Kidney epithelial cell (primary cell): ENCODE measurements around the gene USH1G. TPM values are rescaled to one million over a fixed set of nuclear protein-coding genes. Genes with fewer than 3 reads are reported as not detected.

ENCODE experiments used
- DNase-seq: peaks from one replicate; pipeline ENCODE4 v3.0.0-alpha.2; 2010; ENCODE audit warnings: low read depth
- H3K27me3 ChIP-seq: 2 replicates; pipeline ENCODE4 v1.6.0; 2011; ENCODE audit warnings: low read length; ENCODE audit not compliant: control insufficient read depth, insufficient read depth
- H3K36me3 ChIP-seq: 2 replicates; pipeline ENCODE4 v1.5.1; 2011; ENCODE audit warnings: low read length; ENCODE audit not compliant: control insufficient read depth, insufficient read depth
- H3K4me3 ChIP-seq: 2 replicates; pipeline ENCODE4 v1.5.1; 2011; ENCODE audit warnings: low read depth, mild to moderate bottlenecking, control low read depth, low read length
- total RNA-seq: library from RNA; depleted of rRNA; stranded (reverse); fragments of >200 nt; gene quantifications from 2 replicates; pipeline ENCODE4 v1.2.3, GENCODE V29; 2015
- TF ChIP-seq, protein P1 (sequence below): IDR thresholded peaks from 2 replicates; pipeline ENCODE4 v1.5.1; 2011; ENCODE audit warnings: mild to moderate bottlenecking, moderate library complexity, low read length, control low read depth, inconsistent platforms; ENCODE audit not compliant: insufficient read depth, poor library complexity, severe bottlenecking

USH1G gene
- total RNA-seq, 1 donor from 2014 or later: not detected

GRCh38 chr17:74921026-74921681 lies 1.9 kb downstream of the USH1G start:
- Histone ChIP-seq H3K36me3 (no peaks in the 10 kb centered on the region), H3K27me3 (peaks cover 70% of the 10 kb centered on the region), H3K4me3 (no peak overlapping the region)
- TF ChIP-seq, protein P1, sequence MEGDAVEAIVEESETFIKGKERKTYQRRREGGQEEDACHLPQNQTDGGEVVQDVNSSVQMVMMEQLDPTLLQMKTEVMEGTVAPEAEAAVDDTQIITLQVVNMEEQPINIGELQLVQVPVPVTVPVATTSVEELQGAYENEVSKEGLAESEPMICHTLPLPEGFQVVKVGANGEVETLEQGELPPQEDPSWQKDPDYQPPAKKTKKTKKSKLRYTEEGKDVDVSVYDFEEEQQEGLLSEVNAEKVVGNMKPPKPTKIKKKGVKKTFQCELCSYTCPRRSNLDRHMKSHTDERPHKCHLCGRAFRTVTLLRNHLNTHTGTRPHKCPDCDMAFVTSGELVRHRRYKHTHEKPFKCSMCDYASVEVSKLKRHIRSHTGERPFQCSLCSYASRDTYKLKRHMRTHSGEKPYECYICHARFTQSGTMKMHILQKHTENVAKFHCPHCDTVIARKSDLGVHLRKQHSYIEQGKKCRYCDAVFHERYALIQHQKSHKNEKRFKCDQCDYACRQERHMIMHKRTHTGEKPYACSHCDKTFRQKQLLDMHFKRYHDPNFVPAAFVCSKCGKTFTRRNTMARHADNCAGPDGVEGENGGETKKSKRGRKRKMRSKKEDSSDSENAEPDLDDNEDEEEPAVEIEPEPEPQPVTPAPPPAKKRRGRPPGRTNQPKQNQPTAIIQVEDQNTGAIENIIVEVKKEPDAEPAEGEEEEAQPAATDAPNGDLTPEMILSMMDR: no peak
- no peak for DNase-seq

DNA sequence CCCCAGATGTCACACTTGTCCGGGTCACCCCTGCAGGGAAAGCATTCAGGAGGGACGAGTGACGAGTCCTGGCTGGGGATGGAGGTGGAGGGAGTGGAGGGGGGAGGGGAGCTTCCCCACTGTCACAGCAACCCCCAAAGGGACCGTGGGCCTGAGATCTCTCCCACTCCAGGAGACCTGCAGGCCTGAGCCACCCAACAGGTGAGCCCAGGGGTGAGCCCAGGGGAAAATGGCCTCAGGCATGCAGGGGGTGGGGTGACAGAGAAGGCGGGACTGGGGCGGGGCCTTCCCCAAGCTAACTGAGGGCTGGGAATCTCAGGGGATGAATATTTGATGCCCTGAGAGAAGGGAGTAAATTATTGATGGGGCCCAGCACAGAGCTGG lies 2.4 kb downstream of the USH1G start:
- no peaks in the 10 kb centered on the region for H3K36me3 ChIP-seq

DNA sequence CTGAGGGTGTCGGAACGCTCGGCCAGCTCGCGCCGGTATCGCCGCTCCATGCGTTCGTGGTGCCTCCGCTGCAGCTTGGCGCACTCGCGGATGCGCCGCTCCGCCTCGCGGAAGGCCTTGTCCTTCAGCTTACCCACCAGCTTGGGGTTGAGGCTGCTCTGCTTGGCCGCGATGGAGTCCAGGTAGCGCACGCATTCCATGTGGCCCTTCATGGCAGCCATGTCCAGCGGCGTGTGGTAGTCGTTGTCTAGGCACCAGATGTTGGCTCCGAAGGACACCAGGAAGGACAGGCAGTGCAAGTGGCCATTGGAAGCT lies 2.8 kb downstream of the USH1G start:
- TF ChIP-seq, protein P1: no peak
- DNase-seq: no peak
- Histone ChIP-seq H3K36me3 (no peaks in the 10 kb centered on the region), H3K27me3 (peaks cover 62% of the 10 kb centered on the region), H3K4me3 (no peak overlapping the region)

More for the DNA sequence above, 2.4 kb downstream of the USH1G start:
- TF ChIP-seq, protein P1: no peak
- H3K27me3 ChIP-seq: peaks cover 65% of the 10 kb centered on the region
- DNase-seq: no peak
- no peak overlapping the region for H3K4me3 ChIP-seq

- TF ChIP-seq, protein P1: peak; percentile 11
- no peak overlapping the region for H3K4me3 ChIP-seq
- no peak for DNase-seq
- peaks cover 59% of the 10 kb centered on the region for H3K27me3 ChIP-seq
- H3K36me3 ChIP-seq: no peaks in the 10 kb centered on the region
These were observed 3.4 kb downstream of the USH1G start for GRCh38 chr17:74919440-74920305.

DNA sequence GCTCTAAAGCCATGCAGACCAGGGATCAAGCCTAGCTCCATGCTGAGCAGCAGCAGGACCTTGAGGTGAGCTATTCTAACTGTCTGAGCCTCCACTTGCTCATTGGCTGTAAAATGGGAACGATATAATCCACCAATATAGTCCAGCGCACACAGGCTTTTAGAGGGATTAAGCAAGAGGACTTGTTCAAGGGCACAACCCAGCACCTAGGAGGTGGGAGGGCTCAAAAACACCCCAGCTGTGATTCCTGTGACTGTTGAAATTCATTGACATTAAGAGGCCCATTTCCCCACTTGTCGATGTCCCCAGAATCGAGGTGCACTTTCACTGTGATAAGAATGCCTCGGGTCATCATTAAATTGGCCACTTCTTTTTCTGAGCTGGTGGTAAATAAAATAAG lies 4.1 kb downstream of the USH1G start:
- no peak for DNase-seq
- H3K27me3 ChIP-seq: peaks cover 52% of the 10 kb centered on the region
- TF ChIP-seq, protein P1: no peak

More for the DNA sequence above, 4.1 kb downstream of the USH1G start:
- no peak overlapping the region for H3K4me3 ChIP-seq
- H3K36me3 ChIP-seq: no peaks in the 10 kb centered on the region
